GM12892 (cell line): ENCODE data around the gene ZNF195.
"Not testable (repeated sequence)": the region's sequence is repeated elsewhere in the genome, so short reads cannot be mapped to it uniquely, and the experiment has no call there.

Source experiments
- POLR2A ChIP-seq: IDR thresholded peaks from 2 replicates; pipeline ENCODE4 v1.6.1; 2011; ENCODE audit warnings: low read depth, low read length, control low read depth
- TAF1 ChIP-seq: IDR thresholded peaks from 2 replicates; pipeline ENCODE4 v1.6.1; 2011; ENCODE audit warnings: low read depth, mild to moderate bottlenecking, control low read depth, low read length, borderline replicate concordance

GRCh38 chr11:3336420-3336819 lies 42.5 kb downstream of the ZNF195 start:
- TF ChIP-seq POLR2A, TAF1: not testable (repeated sequence)
